H1 (cell line): ENCODE measurements around the gene AK5.

ENCODE experiments used
- CHD2 ChIP-seq: IDR thresholded peaks from 2 replicates; pipeline ENCODE4 v1.6.1; 2012; ENCODE audit warnings: low read length, improper control_type of control experiment
- CTCF ChIP-seq, 3 experiments: IDR thresholded peaks; 1 replicate in 2 of 3; 2 replicates in 1 of 3; pipeline versions ENCODE4 v1.5.1 to v1.6.1; 2011; ENCODE audit warnings: low read length in 3 of 3, mild to moderate bottlenecking in 3 of 3, inconsistent platforms in 2 of 3, low read depth in 1 of 3, moderate library complexity in 1 of 3; ENCODE audit not compliant: insufficient read depth in 1 of 3; ENCODE audit errors: control extremely low read depth in 1 of 3
- EP300 ChIP-seq, 2 experiments: IDR thresholded peaks; 1 replicate in 1 of 2; 2 replicates in 1 of 2; pipeline ENCODE4 v1.6.1; 2011 to 2012; ENCODE audit warnings: low read depth in 2 of 2, low read length in 2 of 2, mild to moderate bottlenecking in 2 of 2, borderline replicate concordance in 1 of 2, inconsistent platforms in 1 of 2, moderate library complexity in 1 of 2
- JUND ChIP-seq: IDR thresholded peaks from 2 replicates; pipeline ENCODE4 v1.6.1; 2011; ENCODE audit warnings: mild to moderate bottlenecking, improper control_type of control experiment, low read length
- RNF2 ChIP-seq: fragments of 200-900, 300-1000 bp; sonication (generic); IDR thresholded peaks from 2 replicates; pipeline ENCODE4 v1.7.1; 2016; ENCODE audit warnings: borderline replicate concordance, low read depth, mild to moderate bottlenecking, antibody characterized with exemption, low read length; ENCODE audit not compliant: poor library complexity, severe bottlenecking; ENCODE audit errors: missing control alignments
- SIN3A ChIP-seq, 2 experiments: IDR thresholded peaks in 1 of 2; conservative IDR thresholded peaks in 1 of 2; 2 replicates each; pipeline ENCODE4 v1.6.1; 2011 to 2012; ENCODE audit warnings: low read length in 2 of 2, improper control_type of control experiment in 1 of 2, low read depth in 1 of 2, mild to moderate bottlenecking in 1 of 2
- TCF12 ChIP-seq: IDR thresholded peaks from 2 replicates; pipeline ENCODE4 v1.6.1; 2011; ENCODE audit warnings: low read depth, mild to moderate bottlenecking, low read length

GRCh38 chr1:77405186-77405585 is 123.4 kb downstream of the AK5 start:
- TF ChIP-seq CTCF (IDR thresholded peaks at IDR 0.05; ENCODE audit: control extremely low read depth in 1 of 3, insufficient read depth in 1 of 3, low read depth in 1 of 3, low read length in 3 of 3) (no peak), RNF2 (no peak), TCF12 (no peak), CHD2 (no peak), JUND (no peak), EP300 (IDR thresholded peaks at IDR 0.05; ENCODE audit: borderline replicate concordance in 1 of 2, low read depth in 2 of 2, low read length in 2 of 2) (no peak), SIN3A (conservative IDR thresholded peaks at IDR 0.05 in 1 of 2, IDR thresholded peaks at IDR 0.05 in 1 of 2; ENCODE audit: low read depth in 1 of 2, low read length in 2 of 2) (no peak)
